Measurements from ENCODE around the gene GLUL. TPM values are rescaled to one million over a fixed set of nuclear protein-coding genes. Genes with fewer than 3 reads are reported as not detected.

Gene GLUL
- total and polyA plus RNA-seq, 4 donors: 306 to 1,177 (median 723) TPM

DNA sequence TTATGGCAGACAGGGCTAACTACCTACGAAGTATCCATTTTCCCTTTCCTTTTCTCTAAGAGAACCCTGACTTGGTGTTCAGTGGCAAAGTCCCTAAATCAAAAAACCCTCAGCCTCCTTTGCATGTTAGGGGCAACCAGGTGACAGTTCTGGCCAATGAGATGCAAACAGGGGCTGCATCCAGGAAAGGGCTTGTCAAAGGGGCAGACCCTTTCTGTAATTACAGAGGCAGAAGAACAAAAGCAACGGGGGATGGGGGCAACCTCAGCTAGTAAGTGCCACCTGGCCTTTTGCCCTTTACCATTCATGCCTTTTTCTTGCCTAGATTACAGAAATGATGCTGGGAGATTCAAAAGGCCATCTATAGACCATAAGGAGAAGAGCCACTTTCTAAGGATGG lies 34.4 kb downstream of the GLUL start:
- H3K4me3 ChIP-seq (ENCODE audit: low read depth in 1 of 3, low read length in 3 of 3): no peak overlapping the region
- no peaks in the 10 kb centered on the region for H3K4me1 ChIP-seq (ENCODE audit: control insufficient read depth in 4 of 4, insufficient read depth in 4 of 4, low read length in 3 of 4)
- 85% methylated on average over 2 of the region's 2 CpGs for WGBS
- H3K27ac ChIP-seq (ENCODE audit: low read depth in 1 of 2, low read length in 2 of 2): no peak overlapping the region
- DNase-seq (ENCODE audit: low spot score): no peak
- TF ChIP-seq JUND (IDR thresholded peaks at IDR 0.05) (no peak), HNF4G (IDR thresholded peaks at IDR 0.05) (no peak), SP1 (IDR thresholded peaks at IDR 0.05) (no peak)
- H3K9me3 ChIP-seq (ENCODE audit: control insufficient read depth in 4 of 4, low read length in 3 of 4): no peaks in the 10 kb centered on the region
- no peaks in the 10 kb centered on the region for H3K36me3 ChIP-seq (ENCODE audit: control insufficient read depth in 4 of 4, insufficient read depth in 3 of 4, low read depth in 1 of 4, low read length in 3 of 4)
- no peak overlapping the region for H3K9ac ChIP-seq (ENCODE audit: low read depth in 1 of 2, low read length in 2 of 2)
- H3K27me3 ChIP-seq (ENCODE audit: control insufficient read depth in 4 of 4, insufficient read depth in 4 of 4, low read length in 3 of 4): no peaks in the 10 kb centered on the region

DNA sequence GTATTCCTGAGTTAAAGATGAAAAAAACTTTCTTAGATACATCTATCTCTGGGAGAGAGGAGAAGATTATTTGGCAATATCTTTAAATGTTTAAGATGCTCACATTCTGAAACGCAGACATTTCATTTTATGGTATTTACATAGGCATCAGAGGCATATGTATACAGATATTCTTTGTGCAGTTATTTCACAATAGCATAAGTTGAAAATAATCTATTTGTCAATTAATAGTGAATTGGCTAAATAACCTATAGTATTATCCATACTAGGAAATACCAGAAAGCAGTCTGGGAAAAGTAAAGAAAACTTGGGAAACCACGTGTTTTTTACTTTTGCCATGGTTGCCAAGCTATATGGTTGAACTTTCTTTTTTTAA lies 35.9 kb downstream of the GLUL start:
- TF ChIP-seq RAD21 (IDR thresholded peaks at IDR 0.05) (no peak), GABPA (IDR thresholded peaks at IDR 0.05 in 1 of 2, conservative IDR thresholded peaks at IDR 0.05 in 1 of 2) (no peak), NR2F2 (IDR thresholded peaks at IDR 0.05) (no peak), EGR1 (IDR thresholded peaks at IDR 0.05; ENCODE audit: low read depth in 2 of 2) (no peak), TAF1 (conservative IDR thresholded peaks at IDR 0.05) (no peak), FOXA1 (IDR thresholded peaks at IDR 0.05) (no peak), RXRA (IDR thresholded peaks at IDR 0.05) (no peak), HNF4G (IDR thresholded peaks at IDR 0.05) (no peak), SP1 (IDR thresholded peaks at IDR 0.05) (no peak), FOXA2 (IDR thresholded peaks at IDR 0.05) (no peak), JUND (IDR thresholded peaks at IDR 0.05) (no peak), HNF4A (conservative IDR thresholded peaks at IDR 0.05) (no peak)
- TF ChIP-seq, protein P1, sequence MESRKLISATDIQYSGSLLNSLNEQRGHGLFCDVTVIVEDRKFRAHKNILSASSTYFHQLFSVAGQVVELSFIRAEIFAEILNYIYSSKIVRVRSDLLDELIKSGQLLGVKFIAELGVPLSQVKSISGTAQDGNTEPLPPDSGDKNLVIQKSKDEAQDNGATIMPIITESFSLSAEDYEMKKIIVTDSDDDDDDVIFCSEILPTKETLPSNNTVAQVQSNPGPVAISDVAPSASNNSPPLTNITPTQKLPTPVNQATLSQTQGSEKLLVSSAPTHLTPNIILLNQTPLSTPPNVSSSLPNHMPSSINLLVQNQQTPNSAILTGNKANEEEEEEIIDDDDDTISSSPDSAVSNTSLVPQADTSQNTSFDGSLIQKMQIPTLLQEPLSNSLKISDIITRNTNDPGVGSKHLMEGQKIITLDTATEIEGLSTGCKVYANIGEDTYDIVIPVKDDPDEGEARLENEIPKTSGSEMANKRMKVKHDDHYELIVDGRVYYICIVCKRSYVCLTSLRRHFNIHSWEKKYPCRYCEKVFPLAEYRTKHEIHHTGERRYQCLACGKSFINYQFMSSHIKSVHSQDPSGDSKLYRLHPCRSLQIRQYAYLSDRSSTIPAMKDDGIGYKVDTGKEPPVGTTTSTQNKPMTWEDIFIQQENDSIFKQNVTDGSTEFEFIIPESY (IDR thresholded peaks at IDR 0.05): no peak
- TF ChIP-seq, protein P2, sequence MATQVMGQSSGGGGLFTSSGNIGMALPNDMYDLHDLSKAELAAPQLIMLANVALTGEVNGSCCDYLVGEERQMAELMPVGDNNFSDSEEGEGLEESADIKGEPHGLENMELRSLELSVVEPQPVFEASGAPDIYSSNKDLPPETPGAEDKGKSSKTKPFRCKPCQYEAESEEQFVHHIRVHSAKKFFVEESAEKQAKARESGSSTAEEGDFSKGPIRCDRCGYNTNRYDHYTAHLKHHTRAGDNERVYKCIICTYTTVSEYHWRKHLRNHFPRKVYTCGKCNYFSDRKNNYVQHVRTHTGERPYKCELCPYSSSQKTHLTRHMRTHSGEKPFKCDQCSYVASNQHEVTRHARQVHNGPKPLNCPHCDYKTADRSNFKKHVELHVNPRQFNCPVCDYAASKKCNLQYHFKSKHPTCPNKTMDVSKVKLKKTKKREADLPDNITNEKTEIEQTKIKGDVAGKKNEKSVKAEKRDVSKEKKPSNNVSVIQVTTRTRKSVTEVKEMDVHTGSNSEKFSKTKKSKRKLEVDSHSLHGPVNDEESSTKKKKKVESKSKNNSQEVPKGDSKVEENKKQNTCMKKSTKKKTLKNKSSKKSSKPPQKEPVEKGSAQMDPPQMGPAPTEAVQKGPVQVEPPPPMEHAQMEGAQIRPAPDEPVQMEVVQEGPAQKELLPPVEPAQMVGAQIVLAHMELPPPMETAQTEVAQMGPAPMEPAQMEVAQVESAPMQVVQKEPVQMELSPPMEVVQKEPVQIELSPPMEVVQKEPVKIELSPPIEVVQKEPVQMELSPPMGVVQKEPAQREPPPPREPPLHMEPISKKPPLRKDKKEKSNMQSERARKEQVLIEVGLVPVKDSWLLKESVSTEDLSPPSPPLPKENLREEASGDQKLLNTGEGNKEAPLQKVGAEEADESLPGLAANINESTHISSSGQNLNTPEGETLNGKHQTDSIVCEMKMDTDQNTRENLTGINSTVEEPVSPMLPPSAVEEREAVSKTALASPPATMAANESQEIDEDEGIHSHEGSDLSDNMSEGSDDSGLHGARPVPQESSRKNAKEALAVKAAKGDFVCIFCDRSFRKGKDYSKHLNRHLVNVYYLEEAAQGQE (IDR thresholded peaks at IDR 0.05): no peak
- TF ChIP-seq, protein P3, sequence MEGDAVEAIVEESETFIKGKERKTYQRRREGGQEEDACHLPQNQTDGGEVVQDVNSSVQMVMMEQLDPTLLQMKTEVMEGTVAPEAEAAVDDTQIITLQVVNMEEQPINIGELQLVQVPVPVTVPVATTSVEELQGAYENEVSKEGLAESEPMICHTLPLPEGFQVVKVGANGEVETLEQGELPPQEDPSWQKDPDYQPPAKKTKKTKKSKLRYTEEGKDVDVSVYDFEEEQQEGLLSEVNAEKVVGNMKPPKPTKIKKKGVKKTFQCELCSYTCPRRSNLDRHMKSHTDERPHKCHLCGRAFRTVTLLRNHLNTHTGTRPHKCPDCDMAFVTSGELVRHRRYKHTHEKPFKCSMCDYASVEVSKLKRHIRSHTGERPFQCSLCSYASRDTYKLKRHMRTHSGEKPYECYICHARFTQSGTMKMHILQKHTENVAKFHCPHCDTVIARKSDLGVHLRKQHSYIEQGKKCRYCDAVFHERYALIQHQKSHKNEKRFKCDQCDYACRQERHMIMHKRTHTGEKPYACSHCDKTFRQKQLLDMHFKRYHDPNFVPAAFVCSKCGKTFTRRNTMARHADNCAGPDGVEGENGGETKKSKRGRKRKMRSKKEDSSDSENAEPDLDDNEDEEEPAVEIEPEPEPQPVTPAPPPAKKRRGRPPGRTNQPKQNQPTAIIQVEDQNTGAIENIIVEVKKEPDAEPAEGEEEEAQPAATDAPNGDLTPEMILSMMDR (IDR thresholded peaks at IDR 0.05; ENCODE audit: low read depth, low read length, missing input control): no peak
- TF ChIP-seq, protein P4, sequence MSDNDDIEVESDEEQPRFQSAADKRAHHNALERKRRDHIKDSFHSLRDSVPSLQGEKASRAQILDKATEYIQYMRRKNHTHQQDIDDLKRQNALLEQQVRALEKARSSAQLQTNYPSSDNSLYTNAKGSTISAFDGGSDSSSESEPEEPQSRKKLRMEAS (IDR thresholded peaks at IDR 0.05): no peak
- Histone ChIP-seq H3K36me3 (ENCODE audit: control insufficient read depth in 4 of 4, insufficient read depth in 3 of 4, low read depth in 1 of 4, low read length in 3 of 4) (no peaks in the 10 kb centered on the region), H3K27ac (ENCODE audit: low read depth in 1 of 2, low read length in 2 of 2) (no peak overlapping the region), H3K4me1 (ENCODE audit: control insufficient read depth in 4 of 4, insufficient read depth in 4 of 4, low read length in 3 of 4) (no peaks in the 10 kb centered on the region), H3K4me3 (ENCODE audit: low read depth in 1 of 3, low read length in 3 of 3) (no peak overlapping the region), H3K9ac (ENCODE audit: low read depth in 1 of 2, low read length in 2 of 2) (no peak overlapping the region), H3K27me3 (ENCODE audit: control insufficient read depth in 4 of 4, insufficient read depth in 4 of 4, low read length in 3 of 4) (no peaks in the 10 kb centered on the region), H3K9me3 (ENCODE audit: control insufficient read depth in 4 of 4, low read length in 3 of 4) (no peaks in the 10 kb centered on the region)
- WGBS: 68% methylated on average over 2 of the region's 2 CpGs
- no peak for DNase-seq (ENCODE audit: low spot score)

Measured in liver (tissue), 9 donors.